ENCODE data around the gene GNA15. TPM values are rescaled to one million over a fixed set of nuclear protein-coding genes. Genes with fewer than 3 reads are reported as not detected.

GNA15 gene
- total and polyA plus RNA-seq, 2 donors (not counting 3 experiments of a cell fraction or from before 2014, with no cell fraction given): 0.17 TPM; not detected in 1

GRCh38 chr19:3163230-3163886, 27.5 kb downstream of the GNA15 start:
- H2AFZ ChIP-seq (ENCODE audit: low read depth, low read length): no peak overlapping the region
- intact Hi-C loops (cut with micrococcal nuclease): loop anchor here (1.0 kb wide), 6 partner anchors 17 to 213 kb away; no protein-coding TSS in a partner anchor
- H3K4me1 ChIP-seq (ENCODE audit: control insufficient read depth, extremely low read depth, insufficient read depth, low read length): peaks cover 6% of the 10 kb centered on the region
- no peaks in the 10 kb centered on the region for H3K79me2 ChIP-seq (ENCODE audit: control insufficient read depth, insufficient read depth, low read length)
- no peak overlapping the region for H3K4me2 ChIP-seq (ENCODE audit: insufficient read depth, low read length)
- ChIA-PET POLR2A (no interaction called here), CTCF (interaction anchor here (0.6 to 10.1 kb wide), 6 partner anchors 19 to 208 kb away, joined by 3 to 177 read pairs (median 3); no protein-coding TSS in a partner anchor)
- DNase-seq (ENCODE audit: low read depth, low spot score) (peak; percentile 54), FAIRE-seq (peak; percentile 77)
- TF ChIP-seq CTCF (IDR thresholded peaks at IDR 0.05; ENCODE audit: extremely low read depth in 1 of 2, insufficient read depth in 1 of 2, low read depth in 1 of 2, low read length in 2 of 2) (peak; percentile 79 to 97), MAX (IDR thresholded peaks at IDR 0.05; ENCODE audit: insufficient read depth, insufficient read length) (no peak)
- H3K36me3 ChIP-seq (ENCODE audit: control insufficient read depth in 2 of 2, extremely low read depth in 1 of 2, insufficient read depth in 2 of 2, low read length in 2 of 2): no peaks in the 10 kb centered on the region
- no peak overlapping the region for H3K4me3 ChIP-seq (replicated peaks in 1 of 3; ENCODE audit: insufficient read depth in 1 of 3, low read depth in 1 of 3, low read length in 3 of 3)
- H3K9me1 ChIP-seq (replicated peaks; ENCODE audit: control insufficient read depth, extremely low read depth, insufficient read depth, low read length): no peaks in the 10 kb centered on the region
- no peak overlapping the region for H3K27ac ChIP-seq (ENCODE audit: insufficient read depth, low read depth, low read length)
- H3K9me3 ChIP-seq (replicated peaks; ENCODE audit: control insufficient read depth, insufficient read depth, low read length): no peaks in the 10 kb centered on the region
- H4K20me1 ChIP-seq (replicated peaks; ENCODE audit: control insufficient read depth, extremely low read depth, insufficient read depth, low read length): no peaks in the 10 kb centered on the region
- BruUV-seq (replicated peaks): no TSS peak
- dilution Hi-C loops (cut with MboI; ENCODE audit: extremely low pct_ligation_motif_present, low sequenced_read_pairs): no loop called here
- no peaks in the 10 kb centered on the region for H3K27me3 ChIP-seq (ENCODE audit: control insufficient read depth in 2 of 2, insufficient read depth in 2 of 2, low read length in 2 of 2)
- no peak overlapping the region for H3K9ac ChIP-seq (replicated peaks; ENCODE audit: extremely low read depth, insufficient read depth, low read length)

GRCh38 chr19:3163943-3164342, 28.1 kb downstream of the GNA15 start:
- no peaks in the 10 kb centered on the region for H3K27me3 ChIP-seq (ENCODE audit: control insufficient read depth in 2 of 2, insufficient read depth in 2 of 2, low read length in 2 of 2)
- H3K27ac ChIP-seq (ENCODE audit: insufficient read depth, low read depth, low read length): no peak overlapping the region
- no peaks in the 10 kb centered on the region for H3K79me2 ChIP-seq (ENCODE audit: control insufficient read depth, insufficient read depth, low read length)
- H2AFZ ChIP-seq (ENCODE audit: low read depth, low read length): no peak overlapping the region
- ChIA-PET CTCF (interaction anchor here (0.6 to 10.1 kb wide), 6 partner anchors 19 to 209 kb away, joined by 3 to 177 read pairs (median 3); no protein-coding TSS in a partner anchor), POLR2A (no interaction called here)
- H4K20me1 ChIP-seq (replicated peaks; ENCODE audit: control insufficient read depth, extremely low read depth, insufficient read depth, low read length): no peaks in the 10 kb centered on the region
- no peaks in the 10 kb centered on the region for H3K9me1 ChIP-seq (replicated peaks; ENCODE audit: control insufficient read depth, extremely low read depth, insufficient read depth, low read length)
- no peak overlapping the region for H3K4me2 ChIP-seq (ENCODE audit: insufficient read depth, low read length)
- H3K9ac ChIP-seq (replicated peaks; ENCODE audit: extremely low read depth, insufficient read depth, low read length): no peak overlapping the region
- intact Hi-C loops (cut with micrococcal nuclease): loop anchor here (1.0 kb wide), 6 partner anchors 18 to 214 kb away; no protein-coding TSS in a partner anchor
- H3K4me1 ChIP-seq (ENCODE audit: control insufficient read depth, extremely low read depth, insufficient read depth, low read length): peaks cover 6% of the 10 kb centered on the region
- no TSS peak for BruUV-seq (replicated peaks)
- dilution Hi-C loops (cut with MboI; ENCODE audit: extremely low pct_ligation_motif_present, low sequenced_read_pairs): no loop called here
- DNase-seq (ENCODE audit: low read depth, low spot score) (no peak), FAIRE-seq (no peak)
- no peak overlapping the region for H3K4me3 ChIP-seq (replicated peaks in 1 of 3; ENCODE audit: insufficient read depth in 1 of 3, low read depth in 1 of 3, low read length in 3 of 3)
- H3K9me3 ChIP-seq (replicated peaks; ENCODE audit: control insufficient read depth, insufficient read depth, low read length): no peaks in the 10 kb centered on the region
- TF ChIP-seq POLR2A (IDR thresholded peaks at IDR 0.05; ENCODE audit: low read depth, low read length): no peak
- TF ChIP-seq MAX (IDR thresholded peaks at IDR 0.05; ENCODE audit: insufficient read depth, insufficient read length): no peak
- no peak for TF ChIP-seq JUN (IDR thresholded peaks at IDR 0.05; ENCODE audit: borderline replicate concordance, insufficient read depth, insufficient read length, low read depth)
- TF ChIP-seq CTCF (IDR thresholded peaks at IDR 0.05; ENCODE audit: extremely low read depth in 1 of 2, insufficient read depth in 1 of 2, low read depth in 1 of 2, low read length in 2 of 2): no peak
- TF ChIP-seq GATA2 (IDR thresholded peaks at IDR 0.05; ENCODE audit: insufficient read depth, insufficient read length, low read depth, low read length): no peak
- TF ChIP-seq FOS (IDR thresholded peaks at IDR 0.05; ENCODE audit: borderline replicate concordance, insufficient read depth, low read length): no peak
- TF ChIP-seq EZH2 (IDR thresholded peaks at IDR 0.05; ENCODE audit: borderline replicate concordance, low read depth, low read length, severe bottlenecking): no peak
- TF ChIP-seq MYC (IDR thresholded peaks at IDR 0.05; ENCODE audit: low read depth, low read length): no peak
- TF ChIP-seq POLR2AphosphoS5 (IDR thresholded peaks at IDR 0.05; ENCODE audit: insufficient read depth, low read depth, low read length): no peak
- H3K36me3 ChIP-seq (ENCODE audit: control insufficient read depth in 2 of 2, extremely low read depth in 1 of 2, insufficient read depth in 2 of 2, low read length in 2 of 2): no peaks in the 10 kb centered on the region

Measured in endothelial cell of umbilical vein (primary cell).